HG03103 (cell line): ENCODE data around the gene RAMP3.
"Not testable (repeated sequence)": the region's sequence is repeated elsewhere in the genome, so short reads cannot be mapped to it uniquely, and the experiment has no call there.

Experiments used
- ATAC-seq: cut with Tn5 transposase; IDR thresholded peaks from one replicate; pipeline ENCODE4 v1.9.1; 2021; ENCODE audit warnings: low read depth; ENCODE audit not compliant: unreplicated experiment

The RAMP3 gene

GRCh38 chr7:45157653-45158401, at the start of gene RAMP3:
TSS of gene RAMP3 (plus strand) at chr7:45157791. CDS start at chr7:45157829, 38 bp downstream.
- no peak for ATAC-seq

GRCh38 chr7:45108863-45109262, 48.7 kb upstream of the RAMP3 start:
- no peak for ATAC-seq

GRCh38 chr7:45111298-45112223, 46.0 kb upstream of the RAMP3 start, which contains the start of gene TBRG4:
TSS of gene TBRG4 (minus strand) at chr7:45111697. CDS start at chr7:45109237, 2,460 bp downstream.
- ATAC-seq = peak; percentile 92

GRCh38 chr7:45112648-45113047, 44.9 kb upstream of the RAMP3 start:
- ATAC-seq = no peak

- not testable (repeated sequence) for ATAC-seq
Measured at GRCh38 chr7:45114257-45114656, 43.3 kb upstream of the RAMP3 start.

GRCh38 chr7:45114926-45115325, 42.7 kb upstream of the RAMP3 start:
- ATAC-seq = no peak

GRCh38 chr7:45116048-45116447, 41.5 kb upstream of the RAMP3 start:
- no peak for ATAC-seq

- ATAC-seq = no peak
Measured at GRCh38 chr7:45117582-45117981, 40.0 kb upstream of the RAMP3 start.

GRCh38 chr7:45118292-45118691, 39.3 kb upstream of the RAMP3 start:
- no peak for ATAC-seq

GRCh38 chr7:45118889-45119331, 38.7 kb upstream of the RAMP3 start:
- no peak for ATAC-seq

- no peak for ATAC-seq
Measured at GRCh38 chr7:45119550-45119949, 38.0 kb upstream of the RAMP3 start.

- no peak for ATAC-seq
Measured at GRCh38 chr7:45122975-45123860, 34.4 kb upstream of the RAMP3 start.

- no peak for ATAC-seq
Measured at GRCh38 chr7:45123913-45124710, 33.5 kb upstream of the RAMP3 start.

- no peak for ATAC-seq
Measured at GRCh38 chr7:45125193-45125904, 32.2 kb upstream of the RAMP3 start.

GRCh38 chr7:45126201-45126600, 31.4 kb upstream of the RAMP3 start:
- ATAC-seq = no peak

GRCh38 chr7:45126920-45127319, 30.7 kb upstream of the RAMP3 start:
- ATAC-seq = no peak

GRCh38 chr7:45129181-45129800, 28.3 kb upstream of the RAMP3 start:
- ATAC-seq = no peak

GRCh38 chr7:45129906-45130305, 27.7 kb upstream of the RAMP3 start:
- no peak for ATAC-seq

GRCh38 chr7:45130910-45131309, 26.7 kb upstream of the RAMP3 start:
- no peak for ATAC-seq
